Measurements from ENCODE around the gene MTRF1.

- TF ChIP-seq GABPA (IDR thresholded peaks at IDR 0.05; ENCODE audit: low read depth) = no peak
- TF ChIP-seq, protein P1, sequence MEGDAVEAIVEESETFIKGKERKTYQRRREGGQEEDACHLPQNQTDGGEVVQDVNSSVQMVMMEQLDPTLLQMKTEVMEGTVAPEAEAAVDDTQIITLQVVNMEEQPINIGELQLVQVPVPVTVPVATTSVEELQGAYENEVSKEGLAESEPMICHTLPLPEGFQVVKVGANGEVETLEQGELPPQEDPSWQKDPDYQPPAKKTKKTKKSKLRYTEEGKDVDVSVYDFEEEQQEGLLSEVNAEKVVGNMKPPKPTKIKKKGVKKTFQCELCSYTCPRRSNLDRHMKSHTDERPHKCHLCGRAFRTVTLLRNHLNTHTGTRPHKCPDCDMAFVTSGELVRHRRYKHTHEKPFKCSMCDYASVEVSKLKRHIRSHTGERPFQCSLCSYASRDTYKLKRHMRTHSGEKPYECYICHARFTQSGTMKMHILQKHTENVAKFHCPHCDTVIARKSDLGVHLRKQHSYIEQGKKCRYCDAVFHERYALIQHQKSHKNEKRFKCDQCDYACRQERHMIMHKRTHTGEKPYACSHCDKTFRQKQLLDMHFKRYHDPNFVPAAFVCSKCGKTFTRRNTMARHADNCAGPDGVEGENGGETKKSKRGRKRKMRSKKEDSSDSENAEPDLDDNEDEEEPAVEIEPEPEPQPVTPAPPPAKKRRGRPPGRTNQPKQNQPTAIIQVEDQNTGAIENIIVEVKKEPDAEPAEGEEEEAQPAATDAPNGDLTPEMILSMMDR (IDR thresholded peaks at IDR 0.05; ENCODE audit: insufficient read depth, low read length) = no peak
Measured at GRCh38 chr13:41199079-41199478, 64.3 kb downstream of the MTRF1 start.
